Vagina (tissue), 2 donors: ENCODE results near the gene PITRM1. TPM values are rescaled to one million over a fixed set of nuclear protein-coding genes. Genes with fewer than 3 reads are reported as not detected.

Experiments
- DNase-seq, 2 donors: peaks; one replicate each; pipeline ENCODE4 v3.0.0-alpha.2; 2017; ENCODE audit errors: extremely low spot score in 2 of 2
- H3K27ac ChIP-seq: fragments of 200-600 bp; sonication (generic); one replicate; pipeline ENCODE4 v1.5.1; 2019
- H3K27me3 ChIP-seq: fragments of 200-600 bp; sonication (generic); one replicate; pipeline ENCODE4 v1.5.1; 2019
- H3K36me3 ChIP-seq, 2 donors: fragments of 200-600 bp; sonication (generic); one replicate each; pipeline ENCODE4 v1.5.1; 2017 to 2019
- H3K4me1 ChIP-seq: fragments of 200-600 bp; sonication (generic); one replicate; pipeline ENCODE4 v1.5.1; 2019
- H3K4me3 ChIP-seq, 2 donors: fragments of 200-600 bp; sonication (generic); 1 replicate in 1 of 2; 2 replicates in 1 of 2; pipeline ENCODE4 v1.5.1; 2016 to 2019
- H3K9me3 ChIP-seq: fragments of 200-600 bp; sonication (generic); one replicate; pipeline ENCODE4 v1.5.1; 2019
- CTCF ChIP-seq, 3 experiments: fragments of 450-650 bp in 2 of 3; fragments of 200-600 bp in 1 of 3; sonication (generic) in 1 of 3; IDR thresholded peaks; one replicate each; pipeline ENCODE4 v1.5.1; 2017 to 2019; ENCODE audit warnings: antibody characterized with exemption in 3 of 3, mild to moderate bottlenecking in 2 of 3, moderate library complexity in 2 of 3
- POLR2A ChIP-seq, 2 donors: fragments of 450-650 bp; IDR thresholded peaks; one replicate each; pipeline ENCODE4 v1.6.1; 2017; ENCODE audit warnings: antibody characterized with exemption in 2 of 2, mild to moderate bottlenecking in 2 of 2, moderate library complexity in 2 of 2
- POLR2AphosphoS5 ChIP-seq, 2 donors: sonication (generic); formaldehyde crosslinking; IDR thresholded peaks; one replicate each; pipeline ENCODE4 v1.9.0; 2017; ENCODE audit warnings: antibody characterized with exemption in 2 of 2, mild to moderate bottlenecking in 2 of 2, low read depth in 1 of 2; ENCODE audit not compliant: insufficient read depth in 1 of 2
- intact Hi-C: fragments of 100-400 bp; cut with DNase I; formaldehyde crosslinking; loops from one replicate; pipeline ENCODE4 v1.15.1; 2023
- total RNA-seq: library from RNA; depleted of rRNA; stranded (reverse); fragments of >200 nt; gene quantifications from one replicate; pipeline ENCODE4 v1.2.3, GENCODE V29; 2016

Gene PITRM1
- total RNA-seq, 1 donor from 2014 or later, result 58.9 TPM

- DNase-seq, result no peak
- intact Hi-C loops, result no loop called here
- no peak for TF ChIP-seq CTCF (IDR thresholded peaks at IDR 0.05)
These were observed 22.7 kb downstream of the PITRM1 start for GRCh38 chr10:3149918-3150317.

GRCh38 chr10:3148994-3149393, 23.6 kb downstream of the PITRM1 start:
- DNase-seq, result no peak
- Histone ChIP-seq H3K9me3 (no peaks in the 10 kb centered on the region), H3K4me3 (no peak overlapping the region), H3K27ac (no peak overlapping the region), H3K27me3 (no peaks in the 10 kb centered on the region), H3K36me3 (peaks cover 5 to 98% of the 10 kb centered on the region in 2 donors), H3K4me1 (no peaks in the 10 kb centered on the region)
- intact Hi-C loops, result no loop called here
- no peak for TF ChIP-seq CTCF (IDR thresholded peaks at IDR 0.05)

More at GRCh38 chr10:3149918-3150317, 22.7 kb downstream of the PITRM1 start:
- Histone ChIP-seq H3K27ac (no peak overlapping the region), H3K27me3 (no peaks in the 10 kb centered on the region), H3K4me3 (no peak overlapping the region), H3K36me3 (peaks cover 0 to 98% of the 10 kb centered on the region in 2 donors), H3K9me3 (no peaks in the 10 kb centered on the region), H3K4me1 (no peaks in the 10 kb centered on the region)

- no peak overlapping the region for H3K27ac ChIP-seq
- H3K36me3 ChIP-seq, result peaks cover 5 to 99% of the 10 kb centered on the region in 2 donors
- intact Hi-C loops, result no loop called here
- H3K4me3 ChIP-seq, result no peak overlapping the region
- TF ChIP-seq POLR2AphosphoS5 (IDR thresholded peaks at IDR 0.05; ENCODE audit: insufficient read depth in 1 of 2, low read depth in 1 of 2) (no peak), CTCF (IDR thresholded peaks at IDR 0.05) (no peak), POLR2A (IDR thresholded peaks at IDR 0.05) (no peak)
- no peaks in the 10 kb centered on the region for H3K9me3 ChIP-seq
- no peak for DNase-seq
- no peaks in the 10 kb centered on the region for H3K4me1 ChIP-seq
- no peaks in the 10 kb centered on the region for H3K27me3 ChIP-seq
These were observed 24.5 kb downstream of the PITRM1 start for GRCh38 chr10:3148041-3148440.

GRCh38 chr10:3147117-3147820, 25.3 kb downstream of the PITRM1 start:
- no peaks in the 10 kb centered on the region for H3K4me1 ChIP-seq
- no peak for DNase-seq
- peaks cover 5 to 99% of the 10 kb centered on the region in 2 donors for H3K36me3 ChIP-seq
- no peaks in the 10 kb centered on the region for H3K27me3 ChIP-seq
- intact Hi-C loops, result no loop called here
- H3K27ac ChIP-seq, result no peak overlapping the region
- H3K4me3 ChIP-seq, result no peak overlapping the region
- no peaks in the 10 kb centered on the region for H3K9me3 ChIP-seq
- TF ChIP-seq POLR2AphosphoS5 (IDR thresholded peaks at IDR 0.05; ENCODE audit: insufficient read depth in 1 of 2, low read depth in 1 of 2) (no peak), CTCF (IDR thresholded peaks at IDR 0.05) (no peak), POLR2A (IDR thresholded peaks at IDR 0.05) (no peak)

GRCh38 chr10:3146289-3146688, 26.3 kb downstream of the PITRM1 start:
- DNase-seq, result no peak
- TF ChIP-seq POLR2A (IDR thresholded peaks at IDR 0.05), result no peak
- TF ChIP-seq POLR2AphosphoS5 (IDR thresholded peaks at IDR 0.05; ENCODE audit: insufficient read depth in 1 of 2, low read depth in 1 of 2), result no peak
- TF ChIP-seq CTCF (IDR thresholded peaks at IDR 0.05), result no peak
- Histone ChIP-seq H3K4me3 (no peak overlapping the region), H3K27ac (no peak overlapping the region), H3K9me3 (no peaks in the 10 kb centered on the region), H3K27me3 (no peaks in the 10 kb centered on the region), H3K36me3 (peaks cover 5 to 100% of the 10 kb centered on the region in 2 donors), H3K4me1 (no peaks in the 10 kb centered on the region)
- intact Hi-C loops, result no loop called here
